GM18858 (cell line): ENCODE data around the gene HOXD10.

Experiments used
- ATAC-seq: cut with Tn5 transposase; IDR thresholded peaks from one replicate; pipeline ENCODE4 v1.9.1; 2021; ENCODE audit not compliant: unreplicated experiment

HOXD10 gene

GRCh38 chr2:176132205-176133171 lies 15.9 kb downstream of the HOXD10 start:
- ATAC-seq = no peak

- ATAC-seq = no peak
Observed at GRCh38 chr2:176133389-176133788, 16.8 kb downstream of the HOXD10 start.

- ATAC-seq = no peak
Observed at GRCh38 chr2:176134035-176134434, 17.5 kb downstream of the HOXD10 start.

- ATAC-seq = no peak
Observed at GRCh38 chr2:176135035-176135440, 18.5 kb downstream of the HOXD10 start.

GRCh38 chr2:176136374-176137251 lies 20.0 kb downstream of the HOXD10 start:
- ATAC-seq = no peak

- ATAC-seq = no peak
Observed at GRCh38 chr2:176137252-176137580, 20.6 kb downstream of the HOXD10 start.

GRCh38 chr2:176137906-176138305 lies 21.3 kb downstream of the HOXD10 start:
- ATAC-seq = no peak

- ATAC-seq = no peak
Observed at GRCh38 chr2:176138526-176138922, 21.9 kb downstream of the HOXD10 start.

GRCh38 chr2:176138923-176139660 lies 22.5 kb downstream of the HOXD10 start:
- ATAC-seq = no peak

- ATAC-seq = no peak
Observed at GRCh38 chr2:176139661-176140512, 23.3 kb downstream of the HOXD10 start.

- ATAC-seq = peak; percentile 83
Observed at GRCh38 chr2:176140513-176141317, 24.1 kb downstream of the HOXD10 start.

GRCh38 chr2:176142281-176142680 lies 25.7 kb downstream of the HOXD10 start:
- no peak for ATAC-seq

- ATAC-seq = no peak
Observed at GRCh38 chr2:176145085-176145969, 28.7 kb downstream of the HOXD10 start.

GRCh38 chr2:176146101-176146500 lies 29.5 kb downstream of the HOXD10 start:
- no peak for ATAC-seq

GRCh38 chr2:176146645-176147044 lies 30.1 kb downstream of the HOXD10 start:
- no peak for ATAC-seq

- ATAC-seq = no peak
Observed at GRCh38 chr2:176147210-176147799, 30.7 kb downstream of the HOXD10 start.

- ATAC-seq = no peak
Observed at GRCh38 chr2:176147800-176148496, 31.4 kb downstream of the HOXD10 start.
